Heart left ventricle (tissue), 13 donors: ENCODE results near the gene ARID3A.

Experiments
- POLR2A ChIP-seq, 2 donors: fragments of 450-650 bp; IDR thresholded peaks; one replicate each; pipeline ENCODE4 v1.6.1; 2017; ENCODE audit warnings: antibody characterized with exemption in 2 of 2, mild to moderate bottlenecking in 2 of 2, moderate library complexity in 2 of 2
- TF ChIP-seq, protein P1 (sequence below), 12 donors: fragments of 200-600 bp; sonication (generic) in 4 of 12; IDR thresholded peaks; one replicate each; pipeline versions ENCODE4 v1.5.0 to v1.8.0; 2018 to 2022; ENCODE audit warnings: antibody characterized with exemption in 12 of 12, mild to moderate bottlenecking in 5 of 12
- donor health status: ischemic (EF 13 %, LVEDD 7.1; RV severe dilation, severe dysfunction).
- donor health status: DM: no; HTN: yes; CAD: no.
- donor health status: DM: no; HTN: no; CAD: no.
- donor health status: ischemic (EF 25% LVEDD 6.9; RV normal size, moderate dysfunction).
- donor health status: ischemic (EF 25% LVEDD 5.7; RV mildly dilated, moderate dysfunction).
- donor health status: ischemic (EF 35%, LVEDD 5.7; RV mildly dilated, moderate dysfunction).
- donor health status: nonischemic (EF 11% LVEDD 7.7; RV severe dilation, severe dysfunction).
- donor health status: DM: yes; HTN: yes; CAD: no.
- donor health status: PGD.
- donor health status: ischemic (EF 29% LVEDD 5.4; RV normal size, mild dysfunction).
- donor health status: nonischemic (EF 23%, LVEDD 6.1; RV moderate dilation, normal function).

DNA sequence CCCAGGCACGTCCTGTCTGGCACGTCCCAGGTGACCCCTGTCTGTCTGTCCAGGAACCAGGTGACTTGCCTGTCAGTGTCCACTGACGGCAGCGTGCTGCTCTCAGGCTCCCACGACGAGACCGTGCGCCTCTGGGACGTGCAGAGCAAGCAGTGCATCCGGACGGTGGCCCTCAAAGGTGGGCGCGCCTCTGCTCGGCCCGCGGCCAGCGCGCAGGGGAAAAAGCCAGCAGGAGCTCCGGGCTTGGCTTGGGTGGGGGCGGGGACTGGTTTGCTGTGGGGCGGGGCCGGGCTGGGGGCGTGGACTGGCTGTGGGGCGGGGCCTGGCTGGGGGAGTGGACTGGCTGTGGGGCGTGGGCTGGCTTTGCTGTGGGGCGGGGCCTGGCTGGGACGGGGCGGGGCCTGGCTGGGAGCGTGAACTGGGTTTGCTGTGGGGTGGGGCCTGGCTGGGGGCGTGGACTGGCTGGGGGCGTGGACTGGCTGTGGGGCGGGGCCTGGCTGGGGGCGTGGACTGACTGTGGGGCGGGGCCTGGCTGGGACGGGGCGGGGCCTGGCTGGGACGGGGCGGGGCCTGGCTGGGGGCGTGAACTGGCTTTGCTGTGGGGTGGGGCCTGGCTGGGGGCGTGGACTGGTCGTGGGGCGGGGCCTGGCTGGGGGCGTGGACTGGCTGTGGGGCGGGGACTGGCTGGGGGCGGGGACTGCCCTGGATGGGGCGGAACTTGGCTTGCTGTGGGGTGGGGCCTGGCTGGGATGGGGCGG is 65.5 kb downstream of the ARID3A start:
- no peak for TF ChIP-seq POLR2A (IDR thresholded peaks at IDR 0.05)
- TF ChIP-seq, protein P1, sequence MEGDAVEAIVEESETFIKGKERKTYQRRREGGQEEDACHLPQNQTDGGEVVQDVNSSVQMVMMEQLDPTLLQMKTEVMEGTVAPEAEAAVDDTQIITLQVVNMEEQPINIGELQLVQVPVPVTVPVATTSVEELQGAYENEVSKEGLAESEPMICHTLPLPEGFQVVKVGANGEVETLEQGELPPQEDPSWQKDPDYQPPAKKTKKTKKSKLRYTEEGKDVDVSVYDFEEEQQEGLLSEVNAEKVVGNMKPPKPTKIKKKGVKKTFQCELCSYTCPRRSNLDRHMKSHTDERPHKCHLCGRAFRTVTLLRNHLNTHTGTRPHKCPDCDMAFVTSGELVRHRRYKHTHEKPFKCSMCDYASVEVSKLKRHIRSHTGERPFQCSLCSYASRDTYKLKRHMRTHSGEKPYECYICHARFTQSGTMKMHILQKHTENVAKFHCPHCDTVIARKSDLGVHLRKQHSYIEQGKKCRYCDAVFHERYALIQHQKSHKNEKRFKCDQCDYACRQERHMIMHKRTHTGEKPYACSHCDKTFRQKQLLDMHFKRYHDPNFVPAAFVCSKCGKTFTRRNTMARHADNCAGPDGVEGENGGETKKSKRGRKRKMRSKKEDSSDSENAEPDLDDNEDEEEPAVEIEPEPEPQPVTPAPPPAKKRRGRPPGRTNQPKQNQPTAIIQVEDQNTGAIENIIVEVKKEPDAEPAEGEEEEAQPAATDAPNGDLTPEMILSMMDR (IDR thresholded peaks at IDR 0.05) = no peak
